ENCODE measurements around the gene RBMS1.

RBMS1 gene

GRCh38 chr2:160415991-160416390 is 77.6 kb downstream of the RBMS1 start:
- Mint-ChIP-seq H3K36me3 (ENCODE audit: low read depth) (no peaks in the 10 kb centered on the region), H3K9me3 (no peaks in the 10 kb centered on the region)

DNA sequence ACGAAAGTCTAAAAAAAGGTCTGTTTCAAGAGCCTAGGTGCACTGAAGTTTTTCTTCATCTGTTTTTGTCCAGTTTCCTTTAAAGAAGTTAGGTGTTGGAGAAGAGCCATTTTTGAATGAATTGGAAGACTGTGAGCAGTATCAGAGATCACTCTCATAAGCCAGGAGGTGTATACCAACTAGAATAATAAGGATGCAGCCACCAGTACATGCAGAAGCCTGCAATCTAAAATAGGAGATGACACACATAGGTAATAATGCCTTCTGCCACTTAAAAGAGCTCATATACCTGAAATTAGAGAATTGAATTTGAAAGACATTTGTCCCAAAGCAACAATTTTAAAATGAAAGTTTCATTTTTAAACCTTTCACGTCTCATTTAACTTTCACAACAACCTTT is 81.7 kb downstream of the RBMS1 start:
- peak overlapping the region; percentile 84 for H3K27ac Mint-ChIP-seq
- peaks cover 29% of the 10 kb centered on the region for H3K4me1 Mint-ChIP-seq (ENCODE audit: low read depth)
- no peak overlapping the region for H3K4me3 Mint-ChIP-seq
- intact Hi-C loops (cut with micrococcal nuclease), result loop anchor here (5.0 kb wide), 1 partner anchor 40 kb away; no protein-coding TSS in a partner anchor
- no peaks in the 10 kb centered on the region for H3K9me3 Mint-ChIP-seq
- H3K36me3 Mint-ChIP-seq (ENCODE audit: low read depth), result peaks cover 14% of the 10 kb centered on the region
- H3K27me3 Mint-ChIP-seq, result no peaks in the 10 kb centered on the region

More at GRCh38 chr2:160415991-160416390, 77.6 kb downstream of the RBMS1 start:
- H3K4me1 Mint-ChIP-seq (ENCODE audit: low read depth), result peaks cover 18% of the 10 kb centered on the region
- intact Hi-C loops (cut with micrococcal nuclease), result no loop called here
- no peak overlapping the region for H3K4me3 Mint-ChIP-seq
- no peaks in the 10 kb centered on the region for H3K27me3 Mint-ChIP-seq
- H3K27ac Mint-ChIP-seq, result no peak overlapping the region

DNA sequence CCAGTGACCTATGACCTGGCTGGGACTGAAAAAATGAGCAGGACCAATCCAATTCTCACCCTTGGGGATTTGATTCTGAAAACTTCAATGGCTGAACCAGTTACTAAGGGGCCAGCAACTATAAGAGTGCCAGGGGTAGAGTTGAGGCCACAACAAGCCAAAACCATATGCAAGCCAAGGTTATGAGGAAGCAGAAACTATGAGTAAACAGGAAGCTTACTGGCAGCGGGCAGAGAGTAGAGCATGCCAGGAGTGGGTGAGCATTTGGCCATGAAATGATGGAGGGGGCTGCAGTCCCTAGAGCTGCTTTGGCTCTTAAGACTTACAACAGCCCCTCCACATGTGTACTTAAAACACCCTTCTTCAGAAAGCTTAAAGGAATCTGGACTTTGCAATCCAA is 82.4 kb downstream of the RBMS1 start:
- Mint-ChIP-seq H3K4me1 (ENCODE audit: low read depth) (peaks cover 32% of the 10 kb centered on the region), H3K9me3 (no peaks in the 10 kb centered on the region), H3K27ac (peak overlapping the region; percentile 84), H3K27me3 (no peaks in the 10 kb centered on the region), H3K4me3 (no peak overlapping the region), H3K36me3 (ENCODE audit: low read depth) (peaks cover 21% of the 10 kb centered on the region)
- intact Hi-C loops (cut with micrococcal nuclease), result loop anchor here (5.0 kb wide), 1 partner anchor 39 kb away; no protein-coding TSS in a partner anchor

DNA sequence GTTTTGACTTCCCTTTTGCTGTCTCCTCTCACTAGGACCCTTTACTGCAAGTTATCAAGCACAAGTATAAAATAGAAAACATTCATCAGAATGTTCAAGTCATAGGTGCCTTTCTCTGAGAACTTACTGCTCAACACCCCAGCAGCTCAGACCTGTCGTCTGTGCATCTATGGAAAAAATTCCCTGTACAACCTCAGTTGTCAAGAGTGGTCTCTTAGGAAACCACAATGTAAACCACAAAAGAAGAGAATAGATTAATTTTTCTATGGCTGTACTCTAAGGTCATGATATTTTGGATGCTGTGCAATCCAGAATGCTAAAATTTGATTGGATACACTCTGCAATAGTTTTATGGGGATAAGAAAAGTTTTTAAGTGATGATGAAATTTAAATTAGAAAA is 84.1 kb downstream of the RBMS1 start:
- H3K4me1 Mint-ChIP-seq (ENCODE audit: low read depth), result peaks cover 46% of the 10 kb centered on the region
- no peak overlapping the region for H3K27ac Mint-ChIP-seq
- H3K36me3 Mint-ChIP-seq (ENCODE audit: low read depth), result peaks cover 29% of the 10 kb centered on the region
- no peak overlapping the region for H3K4me3 Mint-ChIP-seq
- no peaks in the 10 kb centered on the region for H3K9me3 Mint-ChIP-seq
- H3K27me3 Mint-ChIP-seq, result no peaks in the 10 kb centered on the region
- intact Hi-C loops (cut with micrococcal nuclease), result no loop called here

DNA sequence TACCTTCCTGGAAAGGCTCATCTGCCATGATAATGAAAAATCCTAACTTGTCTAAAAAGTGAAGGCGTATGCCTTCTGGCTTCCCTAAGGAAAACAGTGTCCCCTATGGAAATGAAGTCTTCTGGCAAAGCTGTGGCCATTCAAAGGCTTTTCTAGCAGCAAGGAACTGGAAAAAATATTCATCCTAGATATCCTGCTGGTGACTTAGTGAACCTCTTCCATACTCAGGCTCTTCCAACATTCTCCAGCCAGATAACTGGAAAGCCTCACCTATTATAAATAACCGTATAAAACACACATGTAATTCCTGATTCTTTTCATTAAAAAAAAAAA is 84.7 kb downstream of the RBMS1 start:
- no peak overlapping the region for H3K4me3 Mint-ChIP-seq
- no peaks in the 10 kb centered on the region for H3K27me3 Mint-ChIP-seq
- H3K9me3 Mint-ChIP-seq, result no peaks in the 10 kb centered on the region
- peaks cover 29% of the 10 kb centered on the region for H3K36me3 Mint-ChIP-seq (ENCODE audit: low read depth)
- intact Hi-C loops (cut with micrococcal nuclease), result no loop called here
- peaks cover 49% of the 10 kb centered on the region for H3K4me1 Mint-ChIP-seq (ENCODE audit: low read depth)
- H3K27ac Mint-ChIP-seq, result peak overlapping the region; percentile 91

GRCh38 chr2:160408173-160408958 is 85.2 kb downstream of the RBMS1 start:
- no peaks in the 10 kb centered on the region for H3K27me3 Mint-ChIP-seq
- intact Hi-C loops (cut with micrococcal nuclease), result no loop called here
- no peaks in the 10 kb centered on the region for H3K9me3 Mint-ChIP-seq
- peak overlapping the region; percentile 74 for H3K4me3 Mint-ChIP-seq
- H3K36me3 Mint-ChIP-seq (ENCODE audit: low read depth), result peaks cover 31% of the 10 kb centered on the region
- peaks cover 55% of the 10 kb centered on the region for H3K4me1 Mint-ChIP-seq (ENCODE audit: low read depth)
- peak overlapping the region; percentile 91 for H3K27ac Mint-ChIP-seq

DNA sequence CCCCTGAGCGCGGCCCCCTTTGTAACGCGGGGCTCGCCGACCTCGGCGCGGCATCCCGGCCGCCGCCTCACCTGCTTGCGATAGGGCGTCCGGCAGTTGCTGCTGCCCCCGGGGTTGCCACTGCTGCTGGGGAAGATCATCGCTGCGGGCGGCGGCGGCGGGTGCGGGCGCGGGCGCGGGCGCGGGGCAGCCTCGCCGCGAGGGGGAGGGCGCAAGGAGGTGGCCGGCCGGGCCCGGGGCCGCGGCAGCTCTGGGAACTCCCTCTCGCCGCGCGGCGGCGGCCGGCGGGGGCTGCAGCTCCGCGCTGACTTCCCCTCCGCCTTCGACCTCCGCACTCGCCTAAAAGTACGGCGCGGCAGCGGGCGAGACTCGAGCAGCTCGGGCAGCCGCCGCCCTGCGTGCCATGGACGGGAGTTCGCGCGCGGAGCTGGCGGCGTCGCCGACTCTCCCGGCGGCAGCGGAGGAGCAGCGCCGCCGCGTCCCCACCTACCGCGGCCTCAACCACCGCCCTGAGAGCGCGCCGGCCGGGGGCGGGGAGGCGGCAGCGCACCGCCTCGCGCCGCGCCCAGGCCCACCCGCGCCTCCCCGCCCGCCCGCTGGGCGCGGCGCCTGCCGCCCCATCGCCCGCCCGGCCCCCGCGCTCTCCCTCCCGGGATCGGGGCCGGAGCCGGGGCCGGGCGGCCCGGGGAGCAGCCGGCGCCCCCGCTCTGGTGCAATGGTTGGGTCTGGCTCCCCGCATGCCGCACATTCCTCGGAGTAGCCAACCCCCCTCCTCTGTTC is 86.0 kb downstream of the RBMS1 start:
- Mint-ChIP-seq H3K27me3 (no peaks in the 10 kb centered on the region), H3K27ac (peak overlapping the region; percentile 91), H3K36me3 (ENCODE audit: low read depth) (peaks cover 35% of the 10 kb centered on the region), H3K9me3 (no peaks in the 10 kb centered on the region), H3K4me1 (ENCODE audit: low read depth) (peaks cover 62% of the 10 kb centered on the region), H3K4me3 (peak overlapping the region; percentile 84)
- intact Hi-C loops (cut with micrococcal nuclease), result no loop called here

GRCh38 chr2:160406591-160407392 is 86.8 kb downstream of the RBMS1 start:
- Mint-ChIP-seq H3K4me3 (peak overlapping the region; percentile 84), H3K36me3 (ENCODE audit: low read depth) (peaks cover 35% of the 10 kb centered on the region), H3K27me3 (no peaks in the 10 kb centered on the region), H3K9me3 (no peaks in the 10 kb centered on the region), H3K27ac (peak overlapping the region; percentile 91), H3K4me1 (ENCODE audit: low read depth) (peaks cover 67% of the 10 kb centered on the region)
- intact Hi-C loops (cut with micrococcal nuclease), result no loop called here

- Mint-ChIP-seq H3K27me3 (no peaks in the 10 kb centered on the region), H3K9me3 (no peaks in the 10 kb centered on the region), H3K36me3 (ENCODE audit: low read depth) (peaks cover 35% of the 10 kb centered on the region), H3K27ac (no peak overlapping the region), H3K4me1 (ENCODE audit: low read depth) (peaks cover 56% of the 10 kb centered on the region), H3K4me3 (peak overlapping the region; percentile 84)
- intact Hi-C loops (cut with micrococcal nuclease), result no loop called here
Observed at GRCh38 chr2:160405077-160405867, 88.3 kb downstream of the RBMS1 start.

GRCh38 chr2:160402997-160403979 is 90.3 kb downstream of the RBMS1 start:
- H3K27ac Mint-ChIP-seq, result peak overlapping the region; percentile 69
- no peaks in the 10 kb centered on the region for H3K27me3 Mint-ChIP-seq
- H3K36me3 Mint-ChIP-seq (ENCODE audit: low read depth), result peaks cover 33% of the 10 kb centered on the region
- peak overlapping the region; percentile 13 for H3K4me3 Mint-ChIP-seq
- H3K9me3 Mint-ChIP-seq, result no peaks in the 10 kb centered on the region
- intact Hi-C loops (cut with micrococcal nuclease), result loop anchor here (5.0 kb wide), 2 partner anchors 36 to 66 kb away; no protein-coding TSS in a partner anchor
- peaks cover 46% of the 10 kb centered on the region for H3K4me1 Mint-ChIP-seq (ENCODE audit: low read depth)

- H3K36me3 Mint-ChIP-seq (ENCODE audit: low read depth), result peaks cover 27% of the 10 kb centered on the region
- no peaks in the 10 kb centered on the region for H3K9me3 Mint-ChIP-seq
- H3K27me3 Mint-ChIP-seq, result no peaks in the 10 kb centered on the region
- intact Hi-C loops (cut with micrococcal nuclease), result loop anchor here (5.0 kb wide), 2 partner anchors 35 to 65 kb away; no protein-coding TSS in a partner anchor
- peaks cover 41% of the 10 kb centered on the region for H3K4me1 Mint-ChIP-seq (ENCODE audit: low read depth)
- H3K4me3 Mint-ChIP-seq, result no peak overlapping the region
- H3K27ac Mint-ChIP-seq, result no peak overlapping the region
Observed at GRCh38 chr2:160402501-160402900, 91.1 kb downstream of the RBMS1 start.

GRCh38 chr2:160401895-160402294 is 91.7 kb downstream of the RBMS1 start:
- intact Hi-C loops (cut with micrococcal nuclease), result loop anchor here (5.0 kb wide), 2 partner anchors 35 to 65 kb away; no protein-coding TSS in a partner anchor
- Mint-ChIP-seq H3K27me3 (no peaks in the 10 kb centered on the region), H3K27ac (no peak overlapping the region), H3K4me3 (no peak overlapping the region), H3K9me3 (no peaks in the 10 kb centered on the region), H3K36me3 (ENCODE audit: low read depth) (peaks cover 21% of the 10 kb centered on the region), H3K4me1 (ENCODE audit: low read depth) (peaks cover 41% of the 10 kb centered on the region)
